Gastrocnemius medialis (tissue), 4 donors: ENCODE results near the gene DDX1. TPM values are rescaled to one million over a fixed set of nuclear protein-coding genes. Genes with fewer than 3 reads are reported as not detected.

Source experiments
- ATAC-seq, 2 donors: fragments of 150-250 bp; one replicate each; pipeline ENCODE4 v1.9.1; 2016
- DNase-seq, 2 donors: peaks; one replicate each; pipeline ENCODE4 v3.0.0-alpha.2; 2019
- H3K27ac ChIP-seq, 4 donors: fragments of 200-600 bp; sonication (generic); 1 replicate in 1 of 4; 2 replicates in 3 of 4; pipeline ENCODE4 v1.5.1; 2016 to 2018; ENCODE audit warnings: mild to moderate bottlenecking in 2 of 4, moderate library complexity in 1 of 4
- H3K27me3 ChIP-seq, 3 donors: fragments of 200-600 bp; sonication (generic) in 2 of 3; 1 replicate in 1 of 3; 2 replicates in 2 of 3; pipeline versions ENCODE4 v1.5.1 to v1.6.0; 2016 to 2019; ENCODE audit warnings: mild to moderate bottlenecking in 1 of 3, moderate library complexity in 1 of 3
- H3K36me3 ChIP-seq, 2 donors: fragments of 200-600 bp; sonication (generic) in 1 of 2; one replicate each; pipeline ENCODE4 v1.5.1; 2017 to 2018
- H3K4me1 ChIP-seq, 2 donors: fragments of 200-600 bp; sonication (generic) in 1 of 2; one replicate each; pipeline ENCODE4 v1.5.1; 2016 to 2017; ENCODE audit warnings: mild to moderate bottlenecking in 2 of 2
- H3K4me3 ChIP-seq, 4 donors: fragments of 200-600 bp; sonication (generic) in 3 of 4; 1 replicate in 1 of 4; 2 replicates in 3 of 4; pipeline ENCODE4 v1.5.1; 2016 to 2019; ENCODE audit warnings: mild to moderate bottlenecking in 2 of 4
- H3K9me3 ChIP-seq, 3 donors: fragments of 200-600 bp; sonication (generic) in 2 of 3; 1 replicate in 1 of 3; 2 replicates in 2 of 3; pipeline ENCODE4 v1.5.1; 2016 to 2019
- POLR2A ChIP-seq, 2 donors: fragments of 450-650 bp; IDR thresholded peaks; one replicate each; pipeline ENCODE4 v1.6.1; 2017; ENCODE audit warnings: antibody characterized with exemption in 2 of 2, mild to moderate bottlenecking in 2 of 2, moderate library complexity in 2 of 2
- in situ Hi-C, 4 donors: fragments of 200-750 bp; cut with MboI; loops; one replicate each; pipeline versions ENCODE4 v1.15.0 to v1.8.0; 2017; ENCODE audit warnings: low sequenced_read_pairs in 4 of 4
- intact Hi-C: fragments of 100-400 bp; cut with DNase I; formaldehyde crosslinking; loops from one replicate; pipeline ENCODE4 v1.15.1; 2023; ENCODE audit warnings: low total_unique reads
- total RNA-seq, 4 donors: library from RNA; depleted of rRNA; stranded (reverse); fragments of >200 nt; gene quantifications; one replicate each; pipeline versions ENCODE4 v1.1.0 to v1.2.3, GENCODE V29; 2016
- TF ChIP-seq, protein P1 (sequence below), 5 experiments: fragments of 450-650 bp in 3 of 5; fragments of 200-600 bp in 2 of 5; sonication (generic) in 2 of 5; IDR thresholded peaks in 4 of 5; conservative IDR thresholded peaks in 1 of 5; 1 replicate in 4 of 5; 2 replicates in 1 of 5; pipeline ENCODE4 v1.5.1; 2016 to 2019; ENCODE audit warnings: antibody characterized with exemption in 5 of 5, mild to moderate bottlenecking in 3 of 5, moderate library complexity in 3 of 5

The DDX1 gene
- total RNA-seq, 4 donors from 2014 or later = 72.8 to 108 (median 88.6) TPM

DNA sequence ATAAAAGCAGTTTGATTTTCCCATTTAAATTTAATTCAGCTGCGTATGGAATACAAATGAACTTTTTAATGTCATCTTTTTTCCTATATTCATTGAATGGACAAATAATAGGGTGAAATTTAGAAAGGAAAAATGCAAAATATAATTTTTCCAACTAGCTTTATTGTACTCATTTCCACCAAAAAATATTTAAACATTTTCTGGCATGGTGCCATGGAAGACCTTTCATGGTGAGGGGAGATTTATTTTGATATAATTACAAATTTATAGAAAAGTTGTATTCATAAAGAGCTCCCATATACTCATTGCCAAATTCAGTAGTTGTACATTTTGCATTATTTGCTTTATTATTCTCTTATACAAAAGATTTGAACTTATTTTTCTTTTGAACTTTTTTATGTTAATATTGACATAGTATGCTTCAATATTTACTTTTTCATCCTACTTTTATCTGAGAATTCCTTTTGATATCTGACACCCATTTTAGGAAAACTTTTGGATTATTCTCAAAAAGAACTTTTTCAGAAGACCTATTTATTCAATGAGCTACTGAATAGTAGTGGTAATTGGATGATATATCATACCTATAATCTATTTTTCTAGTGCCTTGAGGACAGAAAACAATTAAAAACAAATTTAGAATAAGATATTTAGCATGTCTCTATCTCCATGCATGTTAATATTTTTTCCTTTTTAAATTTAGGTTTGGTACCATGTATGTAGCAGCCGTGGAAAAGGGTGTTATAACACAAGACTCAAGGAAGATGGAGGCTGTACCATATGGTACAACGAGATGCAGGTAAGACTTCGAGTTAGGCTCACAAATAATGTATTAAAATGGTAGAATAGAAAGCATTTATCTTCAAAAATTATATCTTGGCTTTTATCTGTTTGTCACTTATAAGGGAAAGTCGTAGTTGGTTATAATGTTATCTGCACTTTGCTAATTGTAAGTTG is 37.5 kb downstream of the DDX1 start:
- no peak for ATAC-seq

DNA sequence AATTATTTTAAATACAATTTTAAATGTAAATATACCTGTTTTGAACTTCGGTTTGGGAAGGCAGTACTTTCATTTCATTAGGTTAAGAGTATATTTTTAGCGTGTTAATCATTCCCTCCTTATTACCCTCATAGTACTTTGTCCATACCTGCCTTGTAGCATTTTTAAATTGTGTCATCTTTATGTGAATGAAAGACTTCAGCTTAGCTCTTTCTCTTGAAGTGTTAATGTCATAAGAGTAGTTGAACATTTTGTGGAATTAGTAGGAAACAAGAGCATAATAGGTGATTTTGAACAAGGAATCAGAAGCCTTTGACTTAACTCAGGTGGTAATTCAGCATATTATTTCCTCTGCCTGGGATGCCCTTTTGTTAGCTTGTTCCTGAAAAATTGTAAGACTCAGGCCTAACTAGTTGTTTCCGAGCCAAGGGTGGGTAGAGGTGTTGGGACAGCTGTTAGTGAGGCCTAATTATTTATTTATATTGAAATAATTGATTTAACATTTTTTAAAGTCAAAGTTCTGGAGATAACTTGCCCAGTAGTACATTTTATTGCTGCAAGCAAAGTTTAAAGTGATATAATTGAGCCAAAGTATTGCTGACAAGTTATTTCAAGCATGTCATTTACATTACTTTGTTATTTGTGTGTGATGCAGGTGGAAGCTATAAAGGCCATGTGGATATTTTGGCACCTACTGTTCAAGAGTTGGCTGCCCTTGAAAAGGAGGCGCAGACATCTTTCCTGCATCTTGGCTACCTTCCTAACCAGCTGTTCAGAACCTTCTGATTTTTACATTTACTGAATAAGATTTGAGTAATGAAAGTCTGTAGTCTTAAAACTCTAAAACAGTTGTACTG is 38.7 kb downstream of the DDX1 start:
- DNase-seq = no peak
- TF ChIP-seq POLR2A (IDR thresholded peaks at IDR 0.05) = no peak
- TF ChIP-seq, protein P1, sequence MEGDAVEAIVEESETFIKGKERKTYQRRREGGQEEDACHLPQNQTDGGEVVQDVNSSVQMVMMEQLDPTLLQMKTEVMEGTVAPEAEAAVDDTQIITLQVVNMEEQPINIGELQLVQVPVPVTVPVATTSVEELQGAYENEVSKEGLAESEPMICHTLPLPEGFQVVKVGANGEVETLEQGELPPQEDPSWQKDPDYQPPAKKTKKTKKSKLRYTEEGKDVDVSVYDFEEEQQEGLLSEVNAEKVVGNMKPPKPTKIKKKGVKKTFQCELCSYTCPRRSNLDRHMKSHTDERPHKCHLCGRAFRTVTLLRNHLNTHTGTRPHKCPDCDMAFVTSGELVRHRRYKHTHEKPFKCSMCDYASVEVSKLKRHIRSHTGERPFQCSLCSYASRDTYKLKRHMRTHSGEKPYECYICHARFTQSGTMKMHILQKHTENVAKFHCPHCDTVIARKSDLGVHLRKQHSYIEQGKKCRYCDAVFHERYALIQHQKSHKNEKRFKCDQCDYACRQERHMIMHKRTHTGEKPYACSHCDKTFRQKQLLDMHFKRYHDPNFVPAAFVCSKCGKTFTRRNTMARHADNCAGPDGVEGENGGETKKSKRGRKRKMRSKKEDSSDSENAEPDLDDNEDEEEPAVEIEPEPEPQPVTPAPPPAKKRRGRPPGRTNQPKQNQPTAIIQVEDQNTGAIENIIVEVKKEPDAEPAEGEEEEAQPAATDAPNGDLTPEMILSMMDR (IDR thresholded peaks at IDR 0.05 in 4 of 5, conservative IDR thresholded peaks at IDR 0.05 in 1 of 5) = no peak
- H3K4me1 ChIP-seq = peaks cover 7 to 9% of the 10 kb centered on the region in 2 donors
- in situ Hi-C loops = loop anchor here (10.0 to 25.0 kb wide), 8 partner anchors 307 to 1132 kb away; partner anchors contain the start of gene MYCN (in 1 of the 4)
- H3K27me3 ChIP-seq = no peaks in the 10 kb centered on the region
- H3K9me3 ChIP-seq = no peaks in the 10 kb centered on the region
- intact Hi-C loops = loop anchor here (10.0 kb wide), 1 partner anchor 314 kb away; the partner anchor contains the start of gene MYCN
- H3K27ac ChIP-seq = no peak overlapping the region
- no peak for ATAC-seq
- no peak overlapping the region for H3K4me3 ChIP-seq
- peaks cover 0 to 83% of the 10 kb centered on the region in 2 donors for H3K36me3 ChIP-seq

More for the DNA sequence above, 37.5 kb downstream of the DDX1 start:
- no peak for DNase-seq
- Histone ChIP-seq H3K4me1 (peaks cover 7 to 9% of the 10 kb centered on the region in 2 donors), H3K9me3 (no peaks in the 10 kb centered on the region), H3K27ac (no peak overlapping the region), H3K4me3 (no peak overlapping the region), H3K27me3 (no peaks in the 10 kb centered on the region), H3K36me3 (peaks cover 0 to 89% of the 10 kb centered on the region in 2 donors)
- no peak for TF ChIP-seq POLR2A (IDR thresholded peaks at IDR 0.05)
- TF ChIP-seq, protein P1 (IDR thresholded peaks at IDR 0.05 in 4 of 5, conservative IDR thresholded peaks at IDR 0.05 in 1 of 5) = no peak
- intact Hi-C loops = no loop called here
- in situ Hi-C loops = loop anchor here (25.0 kb wide), 5 partner anchors 308 to 1133 kb away; partner anchors contain the start of gene MYCN (in 1 of the 4)

DNA sequence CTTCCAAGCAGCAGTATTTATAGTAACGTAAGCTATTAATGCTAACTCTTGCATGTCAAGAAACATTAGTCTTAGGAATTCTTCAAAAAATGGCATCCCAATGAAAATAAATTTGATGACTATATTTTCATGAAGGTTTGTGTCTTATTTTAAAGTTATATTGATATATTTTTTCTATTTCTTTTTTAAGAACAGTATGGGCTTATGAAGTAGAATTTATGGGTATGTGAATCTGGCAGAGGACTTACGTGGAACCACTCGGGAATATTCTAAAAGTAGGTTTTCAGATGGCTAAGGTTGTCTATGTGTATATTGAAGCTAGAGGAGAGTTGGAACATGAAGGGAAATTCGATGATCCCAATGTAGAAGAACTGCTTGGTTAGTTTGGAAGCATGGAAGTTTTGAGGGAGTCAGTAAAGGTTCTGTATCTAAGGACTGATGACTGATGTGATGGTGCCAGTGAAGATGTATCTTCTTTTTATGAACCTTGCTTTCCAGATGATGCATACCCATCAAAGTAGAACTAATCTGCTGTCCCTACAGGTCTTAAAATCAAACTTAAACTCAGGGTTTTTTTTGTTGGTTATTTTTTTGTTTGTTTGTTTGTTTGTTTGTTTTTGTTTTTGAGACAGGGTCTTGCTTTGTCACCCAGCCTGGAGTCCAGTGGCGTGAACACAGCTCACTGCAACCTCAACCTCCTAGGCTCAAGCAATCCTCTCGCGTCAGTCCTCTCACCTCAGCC is 39.5 kb downstream of the DDX1 start:
- peaks cover 7 to 9% of the 10 kb centered on the region in 2 donors for H3K4me1 ChIP-seq
- ATAC-seq = no peak
- no peaks in the 10 kb centered on the region for H3K27me3 ChIP-seq
- no peak overlapping the region for H3K4me3 ChIP-seq
- no peak for DNase-seq
- in situ Hi-C loops = loop anchor here (10.0 to 25.0 kb wide), 8 partner anchors 306 to 1131 kb away; partner anchors contain the start of gene MYCN (in 1 of the 4)
- intact Hi-C loops = loop anchor here (10.0 kb wide), 1 partner anchor 314 kb away; the partner anchor contains the start of gene MYCN
- TF ChIP-seq, protein P1 (IDR thresholded peaks at IDR 0.05 in 4 of 5, conservative IDR thresholded peaks at IDR 0.05 in 1 of 5) = no peak
- no peak for TF ChIP-seq POLR2A (IDR thresholded peaks at IDR 0.05)
- H3K9me3 ChIP-seq = no peaks in the 10 kb centered on the region
- H3K27ac ChIP-seq = no peak overlapping the region
- peaks cover 0 to 83% of the 10 kb centered on the region in 2 donors for H3K36me3 ChIP-seq

DNA sequence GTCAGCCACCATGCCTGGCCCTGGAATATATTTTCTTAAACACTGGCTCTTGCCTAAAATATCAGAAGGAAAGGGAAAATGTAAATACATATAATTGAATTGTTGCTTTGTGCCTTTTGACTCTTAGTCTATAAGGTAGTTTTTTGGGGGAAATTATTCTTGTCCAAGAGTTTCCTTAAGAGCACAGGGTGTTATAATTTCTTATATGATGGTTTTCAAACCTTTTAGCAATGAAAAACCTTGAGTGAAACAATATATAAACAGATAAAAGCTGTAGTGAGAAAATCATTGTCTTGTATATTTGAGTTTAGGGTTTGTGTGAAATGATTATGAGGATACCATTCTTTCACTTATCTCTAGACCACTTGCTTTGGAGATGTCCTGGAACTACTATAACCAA is 40.2 kb downstream of the DDX1 start:
- no peak for ATAC-seq
- intact Hi-C loops = loop anchor here (10.0 kb wide), 1 partner anchor 313 kb away; the partner anchor contains the start of gene MYCN
- H3K9me3 ChIP-seq = no peaks in the 10 kb centered on the region
- in situ Hi-C loops = loop anchor here (10.0 to 25.0 kb wide), 8 partner anchors 305 to 1130 kb away; partner anchors contain the start of gene MYCN (in 1 of the 4)
- H3K4me3 ChIP-seq = no peak overlapping the region
- no peak overlapping the region for H3K27ac ChIP-seq
- peaks cover 7 to 9% of the 10 kb centered on the region in 2 donors for H3K4me1 ChIP-seq
- no peak for TF ChIP-seq POLR2A (IDR thresholded peaks at IDR 0.05)
- TF ChIP-seq, protein P1 (IDR thresholded peaks at IDR 0.05 in 4 of 5, conservative IDR thresholded peaks at IDR 0.05 in 1 of 5) = no peak
- no peaks in the 10 kb centered on the region for H3K27me3 ChIP-seq
- peaks cover 0 to 75% of the 10 kb centered on the region in 2 donors for H3K36me3 ChIP-seq
- DNase-seq = no peak
